GM23338 (cell line): ENCODE results near the gene ZNF567.

Source experiments
- CREB1 ChIP-seq: fragments of 250-450 bp; sonication (Bioruptor Pico); IDR thresholded peaks from 2 replicates; pipeline ENCODE4 v1.5.0; 2020; ENCODE audit warnings: low read depth, mild to moderate bottlenecking, moderate library complexity
- EZH2 ChIP-seq: fragments of 200-600 bp; sonication (generic); IDR thresholded peaks from one replicate; pipeline ENCODE4 v1.8.0; 2017; ENCODE audit warnings: antibody characterized with exemption, mild to moderate bottlenecking, low read depth; ENCODE audit not compliant: unreplicated experiment
- EZH2phosphoT487 ChIP-seq: fragments of 200-600 bp; sonication (generic); IDR thresholded peaks from one replicate; pipeline ENCODE4 v1.8.1; 2018; ENCODE audit warnings: antibody characterized with exemption; ENCODE audit not compliant: unreplicated experiment
- JUNB ChIP-seq: IDR thresholded peaks from one replicate; pipeline ENCODE4 v1.6.1; 2016; ENCODE audit warnings: antibody characterized with exemption; ENCODE audit not compliant: unreplicated experiment
- NANOG ChIP-seq: IDR thresholded peaks from 2 replicates; pipeline ENCODE4 v1.6.1; 2016; ENCODE audit warnings: antibody characterized with exemption, borderline replicate concordance
- POLR2AphosphoS5 ChIP-seq: IDR thresholded peaks from 2 replicates; pipeline ENCODE4 v1.6.1; 2016; ENCODE audit warnings: antibody characterized with exemption, low read depth
- STAT1 ChIP-seq: IDR thresholded peaks from one replicate; pipeline ENCODE4 v1.6.1; 2016; ENCODE audit warnings: antibody characterized with exemption; ENCODE audit not compliant: unreplicated experiment
- ZNF114 ChIP-seq: fragments of 250-450 bp; sonication (Bioruptor Pico); IDR thresholded peaks from 2 replicates; pipeline ENCODE4 v1.5.0; 2020; ENCODE audit warnings: mild to moderate bottlenecking, moderate library complexity
- TF ChIP-seq, protein P1 (sequence below), 2 experiments: fragments of 200-600 bp in 1 of 2; sonication (generic) in 1 of 2; conservative IDR thresholded peaks; 2 replicates each; pipeline versions ENCODE4 v1.5.1 to v1.6.1; 2016 to 2017; ENCODE audit warnings: antibody characterized with exemption in 2 of 2, low read depth in 2 of 2, mild to moderate bottlenecking in 2 of 2, moderate library complexity in 1 of 2
- TF ChIP-seq, protein P2 (sequence below): IDR thresholded peaks from one replicate; pipeline ENCODE4 v1.6.1; 2018; ENCODE audit warnings: antibody characterized with exemption; ENCODE audit not compliant: unreplicated experiment
- TF ChIP-seq, protein P3 (sequence below): IDR thresholded peaks from 2 replicates; pipeline ENCODE4 v1.6.1; 2016; ENCODE audit warnings: antibody characterized with exemption

DNA sequence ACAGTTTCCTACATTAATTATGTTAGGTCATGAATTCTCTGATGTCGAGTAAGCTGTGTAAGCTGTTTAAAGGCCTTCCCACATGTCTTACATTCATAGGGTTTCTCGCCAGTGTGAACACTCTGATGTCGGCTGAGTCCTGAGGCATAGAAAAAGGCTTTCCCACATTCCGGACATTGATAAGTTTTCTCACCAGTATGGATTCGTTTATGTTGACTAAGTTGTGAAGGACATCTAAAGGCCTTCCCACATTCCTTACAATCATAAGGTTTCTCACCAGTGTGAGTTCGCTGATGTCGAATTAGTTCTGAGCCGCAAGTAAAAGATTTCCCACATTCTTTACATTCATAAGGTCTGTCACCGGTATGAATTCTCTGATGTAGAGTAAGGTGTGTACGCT lies 60.3 kb downstream of the ZNF567 start:
- TF ChIP-seq, protein P1, sequence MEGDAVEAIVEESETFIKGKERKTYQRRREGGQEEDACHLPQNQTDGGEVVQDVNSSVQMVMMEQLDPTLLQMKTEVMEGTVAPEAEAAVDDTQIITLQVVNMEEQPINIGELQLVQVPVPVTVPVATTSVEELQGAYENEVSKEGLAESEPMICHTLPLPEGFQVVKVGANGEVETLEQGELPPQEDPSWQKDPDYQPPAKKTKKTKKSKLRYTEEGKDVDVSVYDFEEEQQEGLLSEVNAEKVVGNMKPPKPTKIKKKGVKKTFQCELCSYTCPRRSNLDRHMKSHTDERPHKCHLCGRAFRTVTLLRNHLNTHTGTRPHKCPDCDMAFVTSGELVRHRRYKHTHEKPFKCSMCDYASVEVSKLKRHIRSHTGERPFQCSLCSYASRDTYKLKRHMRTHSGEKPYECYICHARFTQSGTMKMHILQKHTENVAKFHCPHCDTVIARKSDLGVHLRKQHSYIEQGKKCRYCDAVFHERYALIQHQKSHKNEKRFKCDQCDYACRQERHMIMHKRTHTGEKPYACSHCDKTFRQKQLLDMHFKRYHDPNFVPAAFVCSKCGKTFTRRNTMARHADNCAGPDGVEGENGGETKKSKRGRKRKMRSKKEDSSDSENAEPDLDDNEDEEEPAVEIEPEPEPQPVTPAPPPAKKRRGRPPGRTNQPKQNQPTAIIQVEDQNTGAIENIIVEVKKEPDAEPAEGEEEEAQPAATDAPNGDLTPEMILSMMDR (conservative IDR thresholded peaks at IDR 0.05; ENCODE audit: low read depth in 2 of 2) = no peak
- no peak for TF ChIP-seq EZH2
- TF ChIP-seq, protein P2, sequence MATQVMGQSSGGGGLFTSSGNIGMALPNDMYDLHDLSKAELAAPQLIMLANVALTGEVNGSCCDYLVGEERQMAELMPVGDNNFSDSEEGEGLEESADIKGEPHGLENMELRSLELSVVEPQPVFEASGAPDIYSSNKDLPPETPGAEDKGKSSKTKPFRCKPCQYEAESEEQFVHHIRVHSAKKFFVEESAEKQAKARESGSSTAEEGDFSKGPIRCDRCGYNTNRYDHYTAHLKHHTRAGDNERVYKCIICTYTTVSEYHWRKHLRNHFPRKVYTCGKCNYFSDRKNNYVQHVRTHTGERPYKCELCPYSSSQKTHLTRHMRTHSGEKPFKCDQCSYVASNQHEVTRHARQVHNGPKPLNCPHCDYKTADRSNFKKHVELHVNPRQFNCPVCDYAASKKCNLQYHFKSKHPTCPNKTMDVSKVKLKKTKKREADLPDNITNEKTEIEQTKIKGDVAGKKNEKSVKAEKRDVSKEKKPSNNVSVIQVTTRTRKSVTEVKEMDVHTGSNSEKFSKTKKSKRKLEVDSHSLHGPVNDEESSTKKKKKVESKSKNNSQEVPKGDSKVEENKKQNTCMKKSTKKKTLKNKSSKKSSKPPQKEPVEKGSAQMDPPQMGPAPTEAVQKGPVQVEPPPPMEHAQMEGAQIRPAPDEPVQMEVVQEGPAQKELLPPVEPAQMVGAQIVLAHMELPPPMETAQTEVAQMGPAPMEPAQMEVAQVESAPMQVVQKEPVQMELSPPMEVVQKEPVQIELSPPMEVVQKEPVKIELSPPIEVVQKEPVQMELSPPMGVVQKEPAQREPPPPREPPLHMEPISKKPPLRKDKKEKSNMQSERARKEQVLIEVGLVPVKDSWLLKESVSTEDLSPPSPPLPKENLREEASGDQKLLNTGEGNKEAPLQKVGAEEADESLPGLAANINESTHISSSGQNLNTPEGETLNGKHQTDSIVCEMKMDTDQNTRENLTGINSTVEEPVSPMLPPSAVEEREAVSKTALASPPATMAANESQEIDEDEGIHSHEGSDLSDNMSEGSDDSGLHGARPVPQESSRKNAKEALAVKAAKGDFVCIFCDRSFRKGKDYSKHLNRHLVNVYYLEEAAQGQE = no peak
- TF ChIP-seq EZH2phosphoT487 = no peak
- TF ChIP-seq, protein P3, sequence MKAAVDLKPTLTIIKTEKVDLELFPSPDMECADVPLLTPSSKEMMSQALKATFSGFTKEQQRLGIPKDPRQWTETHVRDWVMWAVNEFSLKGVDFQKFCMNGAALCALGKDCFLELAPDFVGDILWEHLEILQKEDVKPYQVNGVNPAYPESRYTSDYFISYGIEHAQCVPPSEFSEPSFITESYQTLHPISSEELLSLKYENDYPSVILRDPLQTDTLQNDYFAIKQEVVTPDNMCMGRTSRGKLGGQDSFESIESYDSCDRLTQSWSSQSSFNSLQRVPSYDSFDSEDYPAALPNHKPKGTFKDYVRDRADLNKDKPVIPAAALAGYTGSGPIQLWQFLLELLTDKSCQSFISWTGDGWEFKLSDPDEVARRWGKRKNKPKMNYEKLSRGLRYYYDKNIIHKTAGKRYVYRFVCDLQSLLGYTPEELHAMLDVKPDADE = no peak
- no peak for TF ChIP-seq POLR2AphosphoS5
- TF ChIP-seq NANOG = no peak
- no peak for TF ChIP-seq JUNB
- TF ChIP-seq CREB1 = no peak
- no peak for TF ChIP-seq STAT1
- TF ChIP-seq ZNF114 (CRISPR knock-in tag) = no peak
